EH (cell line): ENCODE data around the gene PROM2.
"Not testable (repeated sequence)": the region's sequence is repeated elsewhere in the genome, so short reads cannot be mapped to it uniquely, and the experiment has no call there.

Experiments used
- DNase-seq: peaks from one replicate; pipeline ENCODE4 v3.0.0-alpha.2; 2015; ENCODE audit warnings: low read depth

PROM2 gene, protein sequence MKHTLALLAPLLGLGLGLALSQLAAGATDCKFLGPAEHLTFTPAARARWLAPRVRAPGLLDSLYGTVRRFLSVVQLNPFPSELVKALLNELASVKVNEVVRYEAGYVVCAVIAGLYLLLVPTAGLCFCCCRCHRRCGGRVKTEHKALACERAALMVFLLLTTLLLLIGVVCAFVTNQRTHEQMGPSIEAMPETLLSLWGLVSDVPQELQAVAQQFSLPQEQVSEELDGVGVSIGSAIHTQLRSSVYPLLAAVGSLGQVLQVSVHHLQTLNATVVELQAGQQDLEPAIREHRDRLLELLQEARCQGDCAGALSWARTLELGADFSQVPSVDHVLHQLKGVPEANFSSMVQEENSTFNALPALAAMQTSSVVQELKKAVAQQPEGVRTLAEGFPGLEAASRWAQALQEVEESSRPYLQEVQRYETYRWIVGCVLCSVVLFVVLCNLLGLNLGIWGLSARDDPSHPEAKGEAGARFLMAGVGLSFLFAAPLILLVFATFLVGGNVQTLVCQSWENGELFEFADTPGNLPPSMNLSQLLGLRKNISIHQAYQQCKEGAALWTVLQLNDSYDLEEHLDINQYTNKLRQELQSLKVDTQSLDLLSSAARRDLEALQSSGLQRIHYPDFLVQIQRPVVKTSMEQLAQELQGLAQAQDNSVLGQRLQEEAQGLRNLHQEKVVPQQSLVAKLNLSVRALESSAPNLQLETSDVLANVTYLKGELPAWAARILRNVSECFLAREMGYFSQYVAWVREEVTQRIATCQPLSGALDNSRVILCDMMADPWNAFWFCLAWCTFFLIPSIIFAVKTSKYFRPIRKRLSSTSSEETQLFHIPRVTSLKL

DNA sequence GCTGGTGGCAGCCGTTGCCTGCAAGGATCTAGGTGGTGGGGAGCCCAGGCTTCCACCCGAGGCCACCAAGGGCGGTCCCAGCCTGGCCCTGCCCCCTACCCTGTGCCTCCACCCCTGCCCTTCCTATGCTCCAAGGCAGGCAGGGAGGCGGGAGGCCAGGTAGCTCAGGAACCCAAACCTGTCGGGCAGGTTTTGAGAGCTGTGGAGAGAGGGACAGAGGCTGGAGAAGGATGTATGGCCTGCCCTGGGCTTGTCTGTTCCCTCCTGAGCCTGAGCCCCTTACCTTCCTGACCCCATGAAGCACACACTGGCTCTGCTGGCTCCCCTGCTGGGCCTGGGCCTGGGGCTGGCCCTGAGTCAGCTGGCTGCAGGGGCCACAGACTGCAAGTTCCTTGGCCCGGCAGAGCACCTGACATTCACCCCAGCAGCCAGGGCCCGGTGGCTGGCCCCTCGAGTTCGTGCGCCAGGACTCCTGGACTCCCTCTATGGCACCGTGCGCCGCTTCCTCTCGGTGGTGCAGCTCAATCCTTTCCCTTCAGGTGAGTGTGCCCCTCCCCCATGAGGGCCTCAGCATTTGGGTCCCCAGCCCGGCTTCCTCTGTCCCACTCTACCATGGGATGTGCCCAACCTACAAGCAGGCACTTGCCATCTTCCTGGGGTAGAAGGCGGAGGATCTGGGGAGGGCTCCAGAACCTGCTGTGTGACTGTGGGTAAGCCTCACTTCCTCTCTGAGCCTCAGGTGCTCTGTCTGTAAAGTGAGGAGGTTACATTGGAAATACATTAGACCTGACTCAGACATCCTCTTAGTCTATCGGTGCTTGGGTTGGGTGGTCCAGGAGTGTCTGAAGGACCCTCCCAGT lies at the start of gene PROM2:
Gene PROM2, plus strand, starts transcription at position 159 of the 860 bp plus-strand sequence. Its CDS starts 137 bp downstream, at position 296.
- DNase-seq, result no peak

DNA sequence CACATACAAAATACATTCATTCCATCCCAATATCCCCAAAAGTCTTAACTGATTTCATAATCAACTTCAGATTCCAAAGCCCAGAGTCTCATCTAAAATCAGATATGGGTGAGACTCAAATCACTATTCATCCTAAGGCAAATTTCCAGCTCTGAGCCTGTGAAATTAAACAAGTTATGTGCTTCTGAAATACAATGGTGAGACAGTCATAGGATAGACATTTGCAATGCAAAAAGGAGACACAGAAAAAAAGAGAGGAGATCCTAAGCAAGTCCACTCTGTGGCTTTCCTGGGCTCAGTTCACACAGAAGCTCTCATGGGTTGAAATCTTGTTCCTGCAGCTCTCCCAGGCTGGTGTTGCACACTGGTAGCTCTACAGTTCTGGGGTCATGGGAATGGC lies 48.6 kb upstream of the PROM2 start:
- peak; percentile 39 for DNase-seq

DNA sequence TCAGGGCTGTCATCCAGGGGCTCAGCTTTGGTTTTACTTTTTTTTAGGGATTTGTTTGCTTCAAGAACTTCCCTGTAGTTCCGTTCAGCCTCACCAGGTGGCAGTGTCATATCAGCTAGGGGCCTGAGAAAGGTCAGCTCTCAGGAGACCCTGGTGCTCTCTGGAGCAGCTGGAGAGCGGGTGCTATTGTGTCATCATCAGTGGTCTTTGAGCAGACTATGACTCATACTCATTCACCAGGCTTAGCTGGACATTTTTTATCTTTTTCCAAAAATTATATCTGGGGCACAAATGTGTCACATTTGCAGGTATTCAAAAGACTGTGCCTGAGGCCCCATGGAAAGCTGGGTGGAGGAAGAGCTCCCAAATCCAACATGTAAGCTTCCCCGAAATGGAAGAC lies 42.5 kb upstream of the PROM2 start:
- DNase-seq, result peak; percentile 76

DNA sequence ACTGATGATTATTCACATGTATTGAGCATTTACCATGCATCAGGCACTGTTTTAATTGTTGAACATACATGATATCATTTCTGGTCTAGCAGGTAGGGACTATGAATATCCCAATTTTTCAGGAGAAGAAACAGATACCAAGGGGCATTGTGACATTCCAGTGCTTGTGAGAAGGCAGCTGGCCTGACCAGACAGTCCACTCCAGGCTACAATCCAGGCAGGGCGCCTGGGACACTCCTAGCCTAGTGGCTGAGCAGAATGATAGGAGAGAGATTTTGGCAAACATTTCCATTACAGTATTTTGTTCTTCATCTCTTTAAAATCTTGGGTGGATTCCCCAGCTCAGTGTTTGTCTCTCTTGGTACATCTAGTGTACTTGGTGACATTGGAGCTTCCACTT lies 42.0 kb upstream of the PROM2 start:
- no peak for DNase-seq

DNA sequence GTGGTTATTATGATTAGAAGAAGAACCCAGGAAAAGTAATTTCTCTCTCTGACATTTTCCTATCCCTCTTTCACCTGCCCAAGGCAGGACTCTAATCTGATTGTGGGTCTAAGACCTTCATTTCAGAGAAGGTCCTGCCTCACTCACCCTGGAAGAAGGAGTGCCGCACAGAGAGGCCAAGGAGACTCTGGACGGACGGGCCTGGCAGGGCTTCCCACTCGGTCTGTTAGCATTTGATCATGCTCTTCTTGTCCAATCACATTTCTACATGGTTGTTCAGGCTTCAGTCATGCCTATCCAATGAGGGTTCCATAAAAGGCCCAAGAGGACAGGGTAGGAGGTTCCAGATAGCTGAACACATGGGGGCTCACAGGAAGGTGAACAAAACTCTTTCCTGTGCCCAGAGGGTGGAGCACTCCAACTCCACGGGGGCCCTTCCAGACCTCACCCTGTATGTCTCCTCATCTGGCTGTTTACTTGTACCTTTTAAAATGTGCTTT lies 39.9 kb upstream of the PROM2 start:
- no peak for DNase-seq

DNA sequence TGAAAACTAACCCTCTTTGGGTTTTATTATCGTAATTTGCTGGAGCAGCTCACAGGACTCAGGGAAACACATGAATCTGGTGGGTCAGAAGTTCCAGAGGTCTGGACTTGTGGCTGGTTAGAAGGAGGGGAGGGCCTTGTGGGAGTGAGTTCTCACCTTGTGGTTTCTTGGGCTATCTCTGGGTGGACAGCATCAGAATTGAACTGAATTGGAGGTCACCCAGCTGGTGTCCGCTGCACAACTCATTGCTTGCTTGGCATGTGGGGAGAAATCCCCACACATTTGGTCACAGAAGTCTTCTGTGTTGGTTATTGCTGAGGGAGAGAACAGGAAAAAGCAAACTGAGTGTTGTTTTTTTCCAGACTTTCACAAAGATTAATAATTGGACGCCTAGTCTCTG lies 39.4 kb upstream of the PROM2 start:
- no peak for DNase-seq

DNA sequence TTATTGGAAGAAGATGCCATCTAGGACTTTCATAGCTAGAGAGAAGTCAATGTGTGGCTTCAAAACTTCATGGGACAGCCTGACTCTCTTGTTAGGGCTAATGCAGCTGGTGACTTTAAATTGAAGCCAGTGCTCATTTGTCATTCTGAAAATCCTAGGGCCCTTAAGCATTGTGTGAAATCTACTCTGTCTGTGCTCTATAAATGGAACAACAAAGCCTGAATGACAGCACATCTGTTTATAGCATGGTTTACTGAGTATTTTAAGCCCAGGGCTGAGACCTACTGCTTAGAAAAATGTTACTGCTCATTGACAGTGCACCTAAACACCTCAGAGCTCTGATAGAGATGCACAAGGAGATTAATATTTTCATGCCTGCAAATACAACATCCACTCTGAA lies 36.1 kb upstream of the PROM2 start:
- DNase-seq, result no peak

DNA sequence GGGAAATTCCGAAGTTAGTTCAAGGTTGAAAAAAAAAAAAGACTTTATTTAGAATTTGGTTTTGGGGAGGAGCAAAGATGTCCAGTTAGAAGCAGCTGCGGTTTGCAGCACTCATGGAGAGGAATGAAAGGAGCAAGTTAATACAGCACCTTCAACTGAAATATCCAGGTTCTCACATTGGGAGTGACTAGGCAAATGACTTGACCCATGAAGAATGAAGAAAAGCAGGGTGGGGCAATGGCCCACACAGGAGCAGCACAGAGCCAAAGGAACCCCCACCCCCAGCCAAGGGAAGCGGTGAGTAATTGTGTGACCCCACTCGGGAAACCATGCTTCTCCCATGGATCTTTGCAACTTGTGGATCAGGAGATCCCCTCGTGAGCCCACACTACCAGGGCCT lies 34.2 kb upstream of the PROM2 start:
- DNase-seq, result no peak

DNA sequence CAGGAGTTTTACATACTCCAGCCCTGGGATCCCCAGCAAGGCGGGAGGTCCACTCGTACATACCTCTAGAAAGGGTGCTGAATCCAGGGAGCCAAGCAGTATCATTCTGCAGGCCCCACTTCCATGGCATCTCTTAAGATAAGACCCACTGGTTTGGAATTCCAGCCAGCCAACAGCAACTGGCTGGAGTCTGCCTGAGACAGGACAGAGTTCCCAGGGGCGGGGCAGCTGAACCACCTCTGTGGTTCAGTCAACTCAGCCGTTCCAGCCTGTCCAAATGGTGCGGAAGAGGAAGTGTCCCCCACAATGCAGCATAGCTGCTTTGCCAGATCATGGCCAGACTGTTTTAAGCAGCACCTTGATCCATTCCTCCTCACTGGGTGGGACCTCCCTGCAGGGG lies 33.7 kb upstream of the PROM2 start:
- DNase-seq, result no peak

DNA sequence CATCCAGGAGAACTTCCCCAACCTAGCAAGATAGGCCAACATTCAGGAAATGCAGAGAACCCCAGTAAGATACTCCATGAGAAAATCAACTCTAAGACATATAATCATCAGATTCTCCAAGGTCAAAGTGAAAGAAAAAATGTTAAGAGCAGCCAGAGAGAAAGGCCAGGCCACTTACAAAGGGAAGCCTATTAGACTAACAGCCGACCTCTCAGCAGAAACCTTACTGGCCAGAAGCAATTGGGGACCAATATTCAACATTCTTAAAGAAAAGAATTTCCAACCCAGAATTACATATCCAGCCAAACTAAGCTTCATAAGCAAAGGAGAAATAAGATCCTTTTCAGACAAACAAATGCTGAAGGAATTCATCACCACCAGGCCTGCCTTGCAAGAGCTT lies 32.2 kb upstream of the PROM2 start:
- not testable (repeated sequence) for DNase-seq

DNA sequence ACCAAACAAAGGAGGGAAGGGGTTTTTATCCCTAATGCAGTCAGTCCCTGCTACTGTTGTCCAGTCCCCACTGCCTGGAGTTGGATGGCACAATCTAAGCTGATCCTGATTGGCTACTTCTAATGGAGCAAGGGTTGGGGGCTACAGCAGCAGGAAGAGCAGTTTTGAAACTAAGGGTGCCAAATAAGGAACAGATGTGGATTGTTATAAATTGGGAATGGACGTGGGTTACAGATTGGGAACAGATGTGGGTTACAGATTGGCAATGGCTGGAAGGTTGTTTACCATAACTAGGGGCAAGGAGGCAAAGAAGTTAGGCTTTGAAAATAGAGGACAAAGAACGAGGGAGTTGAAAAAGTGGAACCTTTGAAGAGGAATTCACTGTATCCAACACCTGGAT lies 16.0 kb upstream of the PROM2 start:
- no peak for DNase-seq

DNA sequence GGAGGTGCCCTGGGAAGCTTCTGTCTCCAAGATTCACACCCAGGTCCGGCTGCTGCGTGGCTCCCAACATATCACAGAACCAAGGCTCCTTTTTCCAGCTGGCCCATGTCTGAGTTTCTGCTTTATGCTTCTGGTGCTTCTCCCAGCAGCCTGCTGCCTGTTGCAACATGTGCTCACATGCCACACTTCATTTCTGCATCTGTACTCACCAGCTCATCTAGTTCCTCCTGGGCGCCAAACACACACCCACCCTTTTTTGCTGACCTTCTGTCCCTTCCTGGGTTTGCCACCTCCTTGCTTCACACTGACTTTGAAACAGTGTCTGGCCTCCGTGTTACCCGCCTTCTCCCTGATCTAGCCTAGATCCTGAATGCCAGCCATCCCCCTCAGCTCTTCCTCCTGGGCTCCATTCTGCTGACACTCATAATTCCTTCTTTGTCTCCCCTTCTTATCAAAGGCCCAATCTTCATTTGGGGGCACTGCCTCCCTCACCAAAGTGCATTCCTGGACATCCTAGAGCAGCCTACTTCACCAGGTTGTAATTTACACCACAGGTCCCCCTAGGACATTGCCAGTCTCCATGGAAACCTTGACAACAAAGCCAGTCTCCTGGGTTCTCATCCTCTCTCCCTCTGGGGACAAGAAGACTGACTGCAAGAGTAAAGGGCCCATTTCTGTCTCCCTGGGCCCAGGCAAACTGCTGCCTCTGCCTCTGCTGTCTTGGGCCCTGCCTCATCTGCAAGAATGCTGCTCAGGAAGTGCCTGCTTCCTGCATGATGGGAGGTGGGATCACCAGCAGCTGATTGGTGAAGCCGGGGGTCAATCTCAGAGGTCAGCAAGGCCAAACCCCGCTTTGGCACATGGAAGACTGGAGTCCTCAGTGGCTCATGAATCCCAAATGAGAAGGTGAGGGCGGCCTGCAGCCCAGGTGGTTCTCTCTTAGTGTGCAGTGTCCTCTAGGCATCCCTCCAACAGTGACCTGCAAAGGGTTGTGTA lies 13.9 kb upstream of the PROM2 start:
- DNase-seq, result no peak

DNA sequence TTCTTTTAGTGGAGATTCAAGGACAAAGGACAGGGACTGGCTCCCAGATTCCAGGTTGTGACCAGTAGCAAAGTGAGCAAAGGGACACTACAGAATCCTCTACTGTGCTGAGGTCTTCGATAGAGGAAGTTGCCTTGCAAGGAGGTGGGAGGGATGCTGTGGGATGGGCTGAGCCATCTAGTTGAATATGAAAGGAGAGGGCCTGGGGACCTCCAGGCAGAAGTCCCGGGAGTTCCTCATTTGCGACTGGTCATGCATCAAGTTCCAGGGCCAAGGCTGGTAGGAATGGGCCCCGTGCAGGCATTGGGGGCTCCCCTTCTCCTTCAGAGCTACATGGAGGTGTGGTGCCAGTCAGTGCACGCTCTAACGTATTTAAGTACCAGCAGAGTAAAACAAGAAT lies 12.6 kb upstream of the PROM2 start:
- no peak for DNase-seq

DNA sequence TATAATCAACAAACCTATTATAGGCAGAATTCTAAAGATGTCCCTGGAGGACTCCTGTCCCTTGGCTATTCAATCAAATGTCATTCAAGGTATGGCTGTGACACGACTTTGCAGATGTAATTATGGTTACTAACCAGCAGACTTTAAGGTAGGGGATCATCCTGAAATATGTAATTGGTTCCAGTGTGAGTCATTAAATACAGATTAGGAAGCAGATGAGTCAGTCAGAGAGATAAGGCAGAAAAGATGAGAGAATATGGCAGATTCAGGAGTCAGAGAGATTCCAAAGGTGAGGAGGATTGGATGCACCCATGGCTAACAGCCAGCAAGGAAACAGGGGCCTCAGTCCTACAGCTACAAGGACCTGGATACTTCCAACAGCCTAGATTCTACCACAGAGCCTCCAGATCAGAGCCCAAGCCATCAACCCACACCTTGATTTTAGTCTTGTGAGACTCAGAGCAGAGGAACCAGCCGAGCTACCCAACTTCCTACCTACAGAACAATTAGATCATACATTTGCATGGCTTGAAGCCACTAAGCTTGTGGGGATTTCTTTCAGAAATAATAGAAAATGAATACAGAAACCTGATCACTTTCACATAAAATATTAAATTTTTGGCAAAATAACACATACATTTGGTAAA lies 11.2 kb upstream of the PROM2 start:
- DNase-seq, result no peak

DNA sequence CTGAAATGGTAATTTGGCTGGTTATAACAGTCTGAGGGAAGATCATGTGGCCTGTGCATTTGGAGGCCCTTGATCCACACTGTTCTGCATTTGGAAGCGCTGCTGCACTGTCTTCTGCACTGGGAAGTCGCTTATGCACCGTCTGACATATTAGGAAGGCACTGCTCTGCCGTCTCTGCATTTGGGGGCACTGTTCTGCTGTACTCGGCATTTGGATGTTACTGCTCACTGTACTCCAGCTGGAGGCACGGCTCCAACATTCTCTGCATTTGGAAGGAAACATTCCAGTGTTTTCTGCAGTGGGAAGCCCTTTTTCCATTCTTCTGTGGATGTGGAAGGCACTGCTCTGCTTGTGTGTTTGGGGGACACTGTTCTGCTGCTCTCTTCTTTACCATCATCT lies 9.6 kb upstream of the PROM2 start:
- DNase-seq, result peak; percentile 18

DNA sequence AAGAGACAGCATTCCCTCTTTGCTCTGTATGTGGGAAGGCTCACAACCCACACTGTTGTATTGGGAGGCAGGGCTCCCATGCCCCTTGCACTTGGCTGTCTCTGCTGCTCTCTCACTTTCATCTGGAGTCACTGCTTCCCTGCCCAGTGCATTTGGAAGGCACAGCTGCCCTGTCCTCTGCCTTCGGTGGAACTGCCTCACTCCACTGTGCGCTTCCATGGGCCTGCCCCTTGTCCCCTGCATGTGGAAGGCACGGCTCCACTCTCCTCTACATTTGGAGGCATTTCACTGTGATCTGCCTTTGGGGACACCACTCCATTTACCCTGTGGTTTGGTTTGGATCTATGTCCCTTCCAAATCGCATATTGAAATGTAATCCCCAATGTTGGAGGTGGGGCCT lies 9.1 kb upstream of the PROM2 start:
- no peak for DNase-seq

DNA sequence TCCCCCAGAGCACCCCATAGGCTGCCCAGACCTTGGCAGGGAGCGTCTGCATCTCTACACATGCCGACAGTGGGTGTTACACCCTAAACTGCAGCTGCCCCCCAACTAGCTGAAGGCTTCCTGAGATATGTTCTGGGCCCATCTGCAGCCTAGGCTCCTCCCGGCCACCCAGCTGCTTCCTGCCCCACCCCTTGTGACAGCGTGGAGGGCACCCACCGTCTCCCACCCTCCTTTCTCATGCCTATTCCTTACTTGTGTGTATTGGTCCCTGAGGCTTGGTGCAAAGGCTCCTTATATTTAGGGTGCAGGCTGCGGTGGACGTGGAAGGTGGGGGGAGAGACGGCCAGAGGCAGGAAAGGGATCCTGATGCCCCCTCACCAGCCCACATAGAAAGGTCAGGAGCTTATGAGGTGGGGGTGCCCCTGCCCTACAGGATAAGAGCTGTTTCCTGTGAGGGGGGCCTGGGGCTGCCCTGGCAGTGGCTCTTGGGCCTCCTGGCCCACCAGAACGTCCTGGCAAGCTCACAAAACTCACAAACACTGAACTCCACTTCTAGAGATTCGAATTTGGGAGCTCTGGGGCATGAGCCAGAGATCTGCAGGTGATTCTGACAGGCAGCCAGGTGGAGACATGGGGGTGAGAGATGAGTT lies 7.3 kb upstream of the PROM2 start:
- no peak for DNase-seq

DNA sequence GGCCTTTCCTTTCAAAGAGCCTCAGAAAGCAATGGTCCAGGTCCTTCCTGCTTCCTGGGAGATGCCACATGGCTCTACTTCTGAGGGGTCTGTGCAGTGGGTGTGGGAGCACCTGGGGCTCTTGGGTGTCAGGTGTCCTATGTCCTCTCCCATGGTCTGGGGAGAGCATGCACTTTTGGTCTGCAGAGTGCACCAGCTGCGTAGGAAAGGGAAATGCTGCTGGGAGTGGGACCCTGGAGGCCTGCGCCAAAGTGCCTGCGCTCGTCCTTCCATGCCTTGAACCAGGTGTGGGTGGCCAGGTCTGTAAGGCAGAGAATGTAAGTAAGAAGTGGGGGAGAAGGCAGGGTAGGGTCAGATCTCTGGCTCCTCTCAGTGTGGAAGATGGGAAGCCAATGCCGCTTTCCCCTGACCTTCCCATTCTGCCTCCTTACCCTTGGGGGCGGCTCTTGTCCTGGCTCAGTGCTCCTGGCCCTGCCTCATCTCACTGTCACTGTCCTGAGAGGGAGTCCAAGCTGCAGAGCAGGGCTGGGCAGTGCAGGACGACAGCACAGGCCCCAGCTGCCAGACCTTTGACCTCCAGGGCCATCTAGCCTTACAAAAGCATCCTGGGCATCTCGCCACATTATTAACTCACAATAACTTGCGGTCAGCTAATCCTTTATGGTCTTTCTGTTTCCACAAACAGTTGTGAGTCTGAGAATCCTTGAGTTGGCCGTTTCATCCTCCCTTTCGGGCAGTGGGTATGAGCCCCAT lies 6.6 kb upstream of the PROM2 start:
- peak; percentile 6 for DNase-seq
